ENCODE data around the gene CHCHD10. TPM values are rescaled to one million over a fixed set of nuclear protein-coding genes. Genes with fewer than 3 reads are reported as not detected.

Gene CHCHD10
- total RNA-seq: 77.5 and 216 TPM in 2 replicates
- polyA plus RNA-seq: 274 and 324 TPM in 2 replicates

- DNase-seq (ENCODE audit: low read depth in 1 of 2, low spot score in 1 of 2): peak; percentile 83 to 92
- TF ChIP-seq CTCF (IDR thresholded peaks at IDR 0.05; ENCODE audit: low read depth, low read length): peak; percentile 77
- H3K27me3 ChIP-seq: no peaks in the 10 kb centered on the region
- peak within 1 kb of the TSS; percentile 71 for H3K4me3 ChIP-seq
- H3K9me3 ChIP-seq (ENCODE audit: low read depth): no peaks in the 10 kb centered on the region
- H3K27ac ChIP-seq: peak within 1 kb of the TSS; percentile 84
- peaks cover 27% of the 10 kb centered on the region for H3K4me1 ChIP-seq (ENCODE audit: low read depth)
- H3K36me3 ChIP-seq: no peaks in the 10 kb centered on the region
Observed at GRCh38 chr22:23767673-23768548, at the start of gene CHCHD10. CHCHD10 (minus strand) TSS chr22:23767972; CDS start chr22:23767874, 98 bp downstream.

GRCh38 chr22:23817146-23817545 is 49.4 kb upstream of the CHCHD10 start:
- DNase-seq (ENCODE audit: low read depth in 1 of 2, low spot score in 1 of 2): no peak
- Histone ChIP-seq H3K4me1 (ENCODE audit: low read depth) (no peaks in the 10 kb centered on the region), H3K36me3 (peaks cover 52% of the 10 kb centered on the region), H3K9me3 (ENCODE audit: low read depth) (no peaks in the 10 kb centered on the region), H3K4me3 (no peak overlapping the region), H3K27ac (no peak overlapping the region), H3K27me3 (no peaks in the 10 kb centered on the region)
- TF ChIP-seq CTCF (IDR thresholded peaks at IDR 0.05; ENCODE audit: low read depth, low read length): no peak

- H3K27ac ChIP-seq: no peak overlapping the region
- no peaks in the 10 kb centered on the region for H3K9me3 ChIP-seq (ENCODE audit: low read depth)
- H3K4me1 ChIP-seq (ENCODE audit: low read depth): no peaks in the 10 kb centered on the region
- peaks cover 51% of the 10 kb centered on the region for H3K36me3 ChIP-seq
- H3K27me3 ChIP-seq: no peaks in the 10 kb centered on the region
- DNase-seq (ENCODE audit: low read depth in 1 of 2, low spot score in 1 of 2): no peak
- TF ChIP-seq CTCF (IDR thresholded peaks at IDR 0.05; ENCODE audit: low read depth, low read length): no peak
- H3K4me3 ChIP-seq: no peak overlapping the region
Observed at GRCh38 chr22:23816156-23816976, 48.6 kb upstream of the CHCHD10 start.

- Histone ChIP-seq H3K9me3 (ENCODE audit: low read depth) (no peaks in the 10 kb centered on the region), H3K27ac (no peak overlapping the region), H3K4me1 (ENCODE audit: low read depth) (no peaks in the 10 kb centered on the region), H3K27me3 (no peaks in the 10 kb centered on the region), H3K36me3 (peaks cover 48% of the 10 kb centered on the region), H3K4me3 (no peak overlapping the region)
- no peak for TF ChIP-seq CTCF (IDR thresholded peaks at IDR 0.05; ENCODE audit: low read depth, low read length)
- no peak for DNase-seq (ENCODE audit: low read depth in 1 of 2, low spot score in 1 of 2)
Observed at GRCh38 chr22:23815541-23816155, 47.9 kb upstream of the CHCHD10 start.

- no peak overlapping the region for H3K27ac ChIP-seq
- TF ChIP-seq CTCF (IDR thresholded peaks at IDR 0.05; ENCODE audit: low read depth, low read length): no peak
- H3K36me3 ChIP-seq: peaks cover 37% of the 10 kb centered on the region
- H3K4me3 ChIP-seq: no peak overlapping the region
- H3K27me3 ChIP-seq: no peaks in the 10 kb centered on the region
- H3K4me1 ChIP-seq (ENCODE audit: low read depth): no peaks in the 10 kb centered on the region
- no peak for DNase-seq (ENCODE audit: low read depth in 1 of 2, low spot score in 1 of 2)
- H3K9me3 ChIP-seq (ENCODE audit: low read depth): no peaks in the 10 kb centered on the region
Observed at GRCh38 chr22:23812378-23812777, 44.6 kb upstream of the CHCHD10 start.
